PC-3 (cell line): ENCODE measurements around the gene LAYN. TPM values are rescaled to one million over a fixed set of nuclear protein-coding genes. Genes with fewer than 3 reads are reported as not detected.

ENCODE experiments used
- ATAC-seq: fragments of 200-7000 bp; cut with Tn5 transposase; 2 replicates; pipeline ENCODE4 v1.9.1; 2020; ENCODE audit warnings: mild to moderate bottlenecking, moderate library complexity
- BruUV-seq: library from RNA; stranded (reverse); fragments of 400-500 nt; replicated peaks from 2 replicates; lab custom pipeline; 2021; lab: Mats Ljungman, UMichigan
- CTCF ChIA-PET: fragments of 300-600 bp; sonication (Branson Sonifier 250); formaldehyde crosslinking; loops from one replicate; lab custom pipeline; 2022; ENCODE audit warnings: antibody characterized with exemption; lab: Charles Lee
- POLR2A ChIA-PET: fragments of 300-600 bp; sonication (Branson Sonifier 250); formaldehyde crosslinking; loops from one replicate; lab custom pipeline; 2022; ENCODE audit warnings: antibody characterized with exemption; ENCODE audit not compliant: unreplicated experiment; lab: Charles Lee
- DNase-seq: peaks from one replicate; pipeline ENCODE4 v3.0.0-alpha.2; 2015
- H2AFZ ChIP-seq: fragments of 300-600 bp; sonication (generic); 2 replicates; pipeline ENCODE4 v1.6.0; 2016; ENCODE audit warnings: antibody characterized with exemption, low read length
- H3F3A ChIP-seq: fragments of 300-600 bp; sonication (generic); one replicate; pipeline ENCODE4 v1.6.0; 2017; ENCODE audit warnings: antibody characterized with exemption, low read length, control low read depth, mild to moderate bottlenecking; ENCODE audit not compliant: unreplicated experiment
- H3K27ac ChIP-seq: fragments of 300-600 bp; sonication (generic); 2 replicates; pipeline ENCODE4 v1.5.1; 2016; ENCODE audit warnings: mild to moderate bottlenecking, low read length
- H3K27me3 ChIP-seq: fragments of 300-600 bp; sonication (generic); 2 replicates; pipeline ENCODE4 v1.6.1; 2016; ENCODE audit warnings: low read length, mixed read lengths
- H3K36me3 ChIP-seq: fragments of 300-600 bp; sonication (generic); 2 replicates; pipeline ENCODE4 v1.6.1; 2016; ENCODE audit warnings: low read depth, mixed run types, low read length, mixed read lengths
- H3K4me1 ChIP-seq: fragments of 300-600 bp; sonication (generic); 2 replicates; pipeline ENCODE4 v1.5.1; 2016; ENCODE audit warnings: low read length; ENCODE audit not compliant: insufficient read depth
- H3K4me2 ChIP-seq: fragments of 300-600 bp; sonication (generic); 2 replicates; pipeline ENCODE4 v1.6.0; 2016; ENCODE audit warnings: low read length
- H3K4me3 ChIP-seq: fragments of 300-600 bp; sonication (generic); 2 replicates; pipeline ENCODE4 v1.5.1; 2016; ENCODE audit warnings: mild to moderate bottlenecking, low read length, mixed read lengths
- H3K79me2 ChIP-seq: fragments of 300-600 bp; sonication (generic); 2 replicates; pipeline ENCODE4 v1.6.1; 2017; ENCODE audit warnings: low read length, mixed read lengths
- H3K9ac ChIP-seq: fragments of 300-600 bp; sonication (generic); 2 replicates; pipeline ENCODE4 v1.6.0; 2016; ENCODE audit warnings: mild to moderate bottlenecking, low read length
- H3K9me2 ChIP-seq: fragments of 300-600 bp; sonication (generic); replicated peaks from 2 replicates; pipeline ENCODE4 v1.6.1; 2016; ENCODE audit warnings: mixed run types, low read length, mixed read lengths
- H3K9me3 ChIP-seq: fragments of 300-600 bp; sonication (generic); 2 replicates; pipeline ENCODE4 v1.6.1; 2016; ENCODE audit warnings: low read length, mixed read lengths
- H4K20me1 ChIP-seq: fragments of 300-600 bp; sonication (generic); 2 replicates; pipeline ENCODE4 v1.6.1; 2016; ENCODE audit warnings: low read length, mixed read lengths
- EZH2 ChIP-seq: fragments of 300-600 bp; sonication (generic); IDR thresholded peaks from one replicate; pipeline ENCODE4 v1.6.1; 2017; ENCODE audit warnings: antibody characterized with exemption, mild to moderate bottlenecking, low read length; ENCODE audit not compliant: unreplicated experiment
- EZH2phosphoT487 ChIP-seq: fragments of 300-600 bp; sonication (generic); IDR thresholded peaks from 2 replicates; pipeline ENCODE4 v1.6.1; 2018; ENCODE audit warnings: mild to moderate bottlenecking, antibody characterized with exemption, low read length, borderline replicate concordance
- intact Hi-C: fragments of 100-400 bp; cut with micrococcal nuclease; formaldehyde crosslinking; loops from 2 replicates; pipeline ENCODE4 v1.9.0; 2023
- total RNA-seq: library from RNA; depleted of rRNA; stranded (reverse); fragments of >200 nt; gene quantifications from 2 replicates; pipeline ENCODE4 v1.2.3, GENCODE V29; 2014
- TF ChIP-seq, protein P1 (sequence below): fragments of 300-600 bp; sonication (generic); conservative IDR thresholded peaks from 2 replicates; pipeline ENCODE4 v1.5.1; 2017; ENCODE audit warnings: antibody characterized with exemption, low read depth, mild to moderate bottlenecking, low read length

Gene LAYN
- total RNA-seq, 1 experiment from 2014 or later = 0.47 TPM

DNA sequence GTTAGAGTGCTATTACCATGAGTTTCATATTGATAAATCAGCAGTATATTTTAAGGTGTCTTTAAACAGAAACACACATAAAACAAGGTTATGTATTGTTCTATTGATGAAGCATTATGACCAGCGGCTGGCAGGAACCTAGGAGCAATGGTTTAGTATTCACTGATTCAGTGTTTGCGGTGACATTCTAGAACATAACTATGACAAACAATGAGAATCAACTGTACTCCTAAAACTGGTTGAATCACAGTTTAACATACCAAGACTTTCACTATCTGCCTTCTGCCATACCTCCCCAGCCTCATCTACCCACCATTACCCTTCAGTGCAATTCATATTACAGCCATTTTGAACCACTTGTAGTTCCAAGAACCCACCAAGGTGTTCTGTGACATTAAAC, 17.2 kb upstream of the LAYN start:
- TF ChIP-seq, protein P1, sequence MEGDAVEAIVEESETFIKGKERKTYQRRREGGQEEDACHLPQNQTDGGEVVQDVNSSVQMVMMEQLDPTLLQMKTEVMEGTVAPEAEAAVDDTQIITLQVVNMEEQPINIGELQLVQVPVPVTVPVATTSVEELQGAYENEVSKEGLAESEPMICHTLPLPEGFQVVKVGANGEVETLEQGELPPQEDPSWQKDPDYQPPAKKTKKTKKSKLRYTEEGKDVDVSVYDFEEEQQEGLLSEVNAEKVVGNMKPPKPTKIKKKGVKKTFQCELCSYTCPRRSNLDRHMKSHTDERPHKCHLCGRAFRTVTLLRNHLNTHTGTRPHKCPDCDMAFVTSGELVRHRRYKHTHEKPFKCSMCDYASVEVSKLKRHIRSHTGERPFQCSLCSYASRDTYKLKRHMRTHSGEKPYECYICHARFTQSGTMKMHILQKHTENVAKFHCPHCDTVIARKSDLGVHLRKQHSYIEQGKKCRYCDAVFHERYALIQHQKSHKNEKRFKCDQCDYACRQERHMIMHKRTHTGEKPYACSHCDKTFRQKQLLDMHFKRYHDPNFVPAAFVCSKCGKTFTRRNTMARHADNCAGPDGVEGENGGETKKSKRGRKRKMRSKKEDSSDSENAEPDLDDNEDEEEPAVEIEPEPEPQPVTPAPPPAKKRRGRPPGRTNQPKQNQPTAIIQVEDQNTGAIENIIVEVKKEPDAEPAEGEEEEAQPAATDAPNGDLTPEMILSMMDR = no peak
- no peak for TF ChIP-seq EZH2phosphoT487
- no peak for TF ChIP-seq EZH2
- H3K79me2 ChIP-seq = no peaks in the 10 kb centered on the region
- DNase-seq = peak; percentile 33
- intact Hi-C loops = no loop called here
- H2AFZ ChIP-seq = no peak overlapping the region
- CTCF ChIA-PET = no interaction called here
- H3K9me2 ChIP-seq = no peaks in the 10 kb centered on the region
- no peak overlapping the region for H3K4me3 ChIP-seq
- H4K20me1 ChIP-seq = no peaks in the 10 kb centered on the region
- POLR2A ChIA-PET = interaction anchor here (0.7 kb wide), 1 partner anchor 79 kb away, joined by 3 read pairs; no protein-coding TSS in a partner anchor
- no peaks in the 10 kb centered on the region for H3F3A ChIP-seq
- peaks cover 18% of the 10 kb centered on the region for H3K4me1 ChIP-seq
- H3K9me3 ChIP-seq = no peaks in the 10 kb centered on the region
- no TSS peak for BruUV-seq
- no peak overlapping the region for H3K9ac ChIP-seq
- 0 out of 2 replicates have a peak, but pooled peaks have one; percentile 22 for ATAC-seq
- H3K4me2 ChIP-seq = no peak overlapping the region
- no peak overlapping the region for H3K27ac ChIP-seq
- no peaks in the 10 kb centered on the region for H3K27me3 ChIP-seq
- H3K36me3 ChIP-seq = no peaks in the 10 kb centered on the region

DNA sequence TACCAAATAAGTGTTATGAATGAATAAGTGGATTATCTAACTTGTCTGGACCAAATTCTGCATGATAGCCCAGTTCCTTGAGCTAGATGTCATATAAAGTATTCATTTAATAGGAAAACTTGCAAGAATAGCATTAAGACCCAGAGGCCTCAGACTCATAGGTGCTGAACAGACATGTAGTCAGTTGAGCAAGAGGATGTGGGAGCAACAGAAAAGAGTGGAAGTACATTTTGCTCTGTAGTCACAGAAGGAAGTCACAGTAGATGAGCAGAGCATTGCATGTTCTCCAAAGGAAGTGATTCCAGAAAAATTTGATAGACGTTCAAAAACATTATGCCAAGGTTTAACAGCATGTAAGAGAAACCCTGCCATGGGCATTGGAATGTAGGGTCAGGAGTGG, 16.5 kb upstream of the LAYN start:
- no peak overlapping the region for H3K9ac ChIP-seq
- no peak overlapping the region for H3K27ac ChIP-seq
- no peaks in the 10 kb centered on the region for H3K36me3 ChIP-seq
- H3K9me2 ChIP-seq = no peaks in the 10 kb centered on the region
- POLR2A ChIA-PET = interaction anchor here (0.7 kb wide), 1 partner anchor 79 kb away, joined by 3 read pairs; no protein-coding TSS in a partner anchor
- no peaks in the 10 kb centered on the region for H3K79me2 ChIP-seq
- H3K4me1 ChIP-seq = peaks cover 24% of the 10 kb centered on the region
- H3K9me3 ChIP-seq = no peaks in the 10 kb centered on the region
- intact Hi-C loops = no loop called here
- no peaks in the 10 kb centered on the region for H3K27me3 ChIP-seq
- CTCF ChIA-PET = no interaction called here
- ATAC-seq (no peak), DNase-seq (no peak)
- no TSS peak for BruUV-seq
- H3K4me2 ChIP-seq = no peak overlapping the region
- no peak overlapping the region for H2AFZ ChIP-seq
- no peaks in the 10 kb centered on the region for H3F3A ChIP-seq
- no peak overlapping the region for H3K4me3 ChIP-seq
- H4K20me1 ChIP-seq = no peaks in the 10 kb centered on the region
- TF ChIP-seq EZH2 (no peak), EZH2phosphoT487 (no peak)
- TF ChIP-seq, protein P1 = no peak

DNA sequence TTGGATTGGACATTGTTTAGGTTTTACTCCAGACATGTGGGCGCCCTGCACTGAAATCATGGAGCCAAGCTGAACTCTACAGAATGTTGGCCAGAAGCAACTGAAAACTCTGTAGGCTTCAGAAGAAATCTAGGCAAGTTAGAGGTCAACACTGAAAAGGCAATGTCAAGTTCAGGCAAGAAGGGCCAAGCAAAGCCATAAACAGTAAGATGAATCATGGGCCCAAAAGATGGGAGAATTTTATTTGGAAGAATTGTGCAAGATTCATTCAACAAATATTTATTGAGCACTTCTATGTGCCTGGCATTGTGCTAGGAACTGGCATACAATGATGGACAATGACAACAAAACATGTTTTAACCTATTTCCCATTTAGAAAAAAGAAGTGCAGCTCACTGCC, 15.1 kb upstream of the LAYN start:
- H3K36me3 ChIP-seq = no peaks in the 10 kb centered on the region
- peaks cover 24% of the 10 kb centered on the region for H3K4me1 ChIP-seq
- intact Hi-C loops = no loop called here
- no peaks in the 10 kb centered on the region for H3K27me3 ChIP-seq
- no peak overlapping the region for H3K9ac ChIP-seq
- H3K9me2 ChIP-seq = no peaks in the 10 kb centered on the region
- no peak overlapping the region for H2AFZ ChIP-seq
- ChIA-PET CTCF (no interaction called here), POLR2A (no interaction called here)
- H4K20me1 ChIP-seq = no peaks in the 10 kb centered on the region
- no peak for ATAC-seq
- H3F3A ChIP-seq = no peaks in the 10 kb centered on the region
- BruUV-seq = no TSS peak
- no peak overlapping the region for H3K4me3 ChIP-seq
- TF ChIP-seq, protein P1 = no peak
- TF ChIP-seq EZH2 (no peak), EZH2phosphoT487 (no peak)
- no peaks in the 10 kb centered on the region for H3K79me2 ChIP-seq
- no peaks in the 10 kb centered on the region for H3K9me3 ChIP-seq
- no peak for DNase-seq
- H3K27ac ChIP-seq = no peak overlapping the region
- H3K4me2 ChIP-seq = no peak overlapping the region
